Fibroblast of lung (primary cell): Measurements from ENCODE around the gene ACADL.

Experiments used
- EZH2 ChIP-seq: IDR thresholded peaks from 2 replicates; pipeline ENCODE4 v1.5.1; 2012; ENCODE audit warnings: low read length, control low read depth, mild to moderate bottlenecking; ENCODE audit errors: missing control alignments
- TF ChIP-seq, protein P1 (sequence below), 2 donors: IDR thresholded peaks in 1 of 2; conservative IDR thresholded peaks in 1 of 2; 1 replicate in 1 of 2; 2 replicates in 1 of 2; pipeline ENCODE4 v1.5.1; 2011 to 2012; ENCODE audit warnings: low read length in 2 of 2, control low read depth in 1 of 2, inconsistent platforms in 1 of 2, low read depth in 1 of 2, mild to moderate bottlenecking in 1 of 2

- TF ChIP-seq, protein P1, sequence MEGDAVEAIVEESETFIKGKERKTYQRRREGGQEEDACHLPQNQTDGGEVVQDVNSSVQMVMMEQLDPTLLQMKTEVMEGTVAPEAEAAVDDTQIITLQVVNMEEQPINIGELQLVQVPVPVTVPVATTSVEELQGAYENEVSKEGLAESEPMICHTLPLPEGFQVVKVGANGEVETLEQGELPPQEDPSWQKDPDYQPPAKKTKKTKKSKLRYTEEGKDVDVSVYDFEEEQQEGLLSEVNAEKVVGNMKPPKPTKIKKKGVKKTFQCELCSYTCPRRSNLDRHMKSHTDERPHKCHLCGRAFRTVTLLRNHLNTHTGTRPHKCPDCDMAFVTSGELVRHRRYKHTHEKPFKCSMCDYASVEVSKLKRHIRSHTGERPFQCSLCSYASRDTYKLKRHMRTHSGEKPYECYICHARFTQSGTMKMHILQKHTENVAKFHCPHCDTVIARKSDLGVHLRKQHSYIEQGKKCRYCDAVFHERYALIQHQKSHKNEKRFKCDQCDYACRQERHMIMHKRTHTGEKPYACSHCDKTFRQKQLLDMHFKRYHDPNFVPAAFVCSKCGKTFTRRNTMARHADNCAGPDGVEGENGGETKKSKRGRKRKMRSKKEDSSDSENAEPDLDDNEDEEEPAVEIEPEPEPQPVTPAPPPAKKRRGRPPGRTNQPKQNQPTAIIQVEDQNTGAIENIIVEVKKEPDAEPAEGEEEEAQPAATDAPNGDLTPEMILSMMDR (conservative IDR thresholded peaks at IDR 0.05 in 1 of 2, IDR thresholded peaks at IDR 0.05 in 1 of 2; ENCODE audit: low read depth in 1 of 2, low read length in 2 of 2), result no peak
- TF ChIP-seq EZH2, result no peak
These were observed 976 bp upstream of the ACADL start for GRCh38 chr2:210226223-210226622.
